ENCODE data around the gene TUBB2A. TPM values are rescaled to one million over a fixed set of nuclear protein-coding genes. Genes with fewer than 3 reads are reported as not detected.

Gene TUBB2A
- total and polyA plus RNA-seq, 5 donors from 2014 or later = 4.8 to 48.0 (median 6.9) TPM

DNA sequence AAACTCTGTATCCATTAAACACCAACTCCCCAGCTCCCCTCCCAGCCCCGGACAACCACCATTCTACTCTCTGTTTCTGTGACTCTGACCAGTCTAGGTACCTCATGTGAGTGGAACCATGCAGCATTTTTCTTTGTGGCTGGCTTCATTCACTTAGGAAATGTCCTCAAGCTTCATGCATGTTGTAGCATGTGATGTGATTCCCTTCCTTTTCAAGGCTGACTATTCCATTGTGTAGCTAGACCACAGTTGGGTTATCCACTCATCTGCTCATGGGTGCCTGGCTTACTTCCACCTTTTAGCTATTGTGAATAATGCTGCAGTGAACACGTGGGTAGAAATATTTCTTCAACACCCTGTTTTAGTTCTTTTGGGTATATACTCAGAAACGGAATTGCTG, 47.6 kb downstream of the TUBB2A start:
- DNase-seq = no peak
- H3K9me3 Mint-ChIP-seq = no peaks in the 10 kb centered on the region
- no peaks in the 10 kb centered on the region for H3K4me1 ChIP-seq (ENCODE audit: control insufficient read depth, insufficient read depth, low read length, poor library complexity, severe bottlenecking)
- H3K27ac Mint-ChIP-seq = peak overlapping the region in 2 of 3 donors; percentile 80 to 95
- H3K27ac ChIP-seq (ENCODE audit: insufficient read depth, low read length, poor library complexity, severe bottlenecking) = no peak overlapping the region
- no peak overlapping the region for H3K4me3 ChIP-seq (ENCODE audit: low read depth, low read length)
- no peak for ATAC-seq (ENCODE audit: low read depth in 2 of 2)
- H3K36me3 ChIP-seq (ENCODE audit: control insufficient read depth, insufficient read depth, low read length) = peaks cover 86% of the 10 kb centered on the region
- no peaks in the 10 kb centered on the region for H3K27me3 ChIP-seq (ENCODE audit: control insufficient read depth, insufficient read depth, low read length)
- peaks cover 46% of the 10 kb centered on the region for H3K36me3 Mint-ChIP-seq
- no peaks in the 10 kb centered on the region for H3K27me3 Mint-ChIP-seq
- no peaks in the 10 kb centered on the region for H3K9me3 ChIP-seq (ENCODE audit: control insufficient read depth in 2 of 2, low read length in 2 of 2)
- no peak overlapping the region for H3K4me3 Mint-ChIP-seq
- peaks cover 10 to 18% (median 14%) of the 10 kb centered on the region in 4 donors for H3K4me1 Mint-ChIP-seq

DNA sequence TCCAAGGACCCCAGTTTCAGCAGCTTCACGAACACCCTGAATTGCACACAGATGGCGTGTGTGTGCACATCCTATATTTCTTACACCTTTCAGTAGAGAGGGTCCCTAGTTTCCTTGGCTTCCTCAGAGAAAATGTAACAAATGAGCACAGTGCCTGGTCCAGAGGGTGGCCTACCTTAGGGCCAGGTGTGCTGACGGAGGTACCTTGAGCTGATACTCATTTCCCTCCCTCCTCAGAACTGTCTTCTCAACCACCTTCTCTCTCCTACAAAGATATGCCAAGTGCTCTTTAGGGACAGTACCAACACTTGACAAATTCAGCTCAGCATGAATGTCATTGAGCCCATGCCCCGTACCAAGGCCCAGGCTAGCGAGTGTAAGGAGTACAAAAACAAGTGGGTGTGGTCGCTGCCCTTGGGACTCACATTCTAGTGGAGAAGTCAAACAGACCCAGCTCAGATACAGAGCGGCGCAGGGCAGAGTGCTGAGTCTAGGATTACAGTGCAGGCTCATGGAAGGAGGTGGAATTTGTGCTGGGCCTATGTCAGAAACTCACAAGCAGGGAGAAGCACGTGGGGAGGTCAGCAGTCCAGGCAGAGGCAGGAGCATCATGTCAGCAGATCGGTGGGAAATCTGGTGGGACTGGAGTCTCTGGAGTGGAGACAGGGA, 48.5 kb downstream of the TUBB2A start:
- ATAC-seq (ENCODE audit: low read depth in 2 of 2) (no peak), DNase-seq (no peak)
- no peak overlapping the region for H3K27ac ChIP-seq (ENCODE audit: insufficient read depth, low read length, poor library complexity, severe bottlenecking)
- Mint-ChIP-seq H3K4me3 (no peak overlapping the region), H3K27ac (peak overlapping the region; percentile 39 to 95 (median 80)), H3K4me1 (peaks cover 10 to 19% (median 14%) of the 10 kb centered on the region in 4 donors), H3K27me3 (no peaks in the 10 kb centered on the region), H3K9me3 (no peaks in the 10 kb centered on the region), H3K36me3 (peaks cover 55% of the 10 kb centered on the region)
- no peaks in the 10 kb centered on the region for H3K4me1 ChIP-seq (ENCODE audit: control insufficient read depth, insufficient read depth, low read length, poor library complexity, severe bottlenecking)
- peaks cover 86% of the 10 kb centered on the region for H3K36me3 ChIP-seq (ENCODE audit: control insufficient read depth, insufficient read depth, low read length)
- H3K9me3 ChIP-seq (ENCODE audit: control insufficient read depth in 2 of 2, low read length in 2 of 2) = no peaks in the 10 kb centered on the region
- H3K4me3 ChIP-seq (ENCODE audit: low read depth, low read length) = no peak overlapping the region
- H3K27me3 ChIP-seq (ENCODE audit: control insufficient read depth, insufficient read depth, low read length) = no peaks in the 10 kb centered on the region

Other genes with a start within 250 kb of the TUBB2A start
- gene SERPINB6, start 186.0 kb downstream of the TUBB2A start, total RNA-seq = 3.9 TPM
- gene SERPINB6, start 186.0 kb downstream of the TUBB2A start, polyA plus RNA-seq = 10 to 100 TPM; 17.3 to 79.9 (median 40.7) TPM
- gene NQO2, start 157.7 kb downstream of the TUBB2A start, total RNA-seq = 27.4 TPM
- 100 to 1,000 TPM in 1 of 4 donors, 10 to 100 TPM in 3; 57.5 to 109 (median 68.6) TPM for gene NQO2, start 157.7 kb downstream of the TUBB2A start, polyA plus RNA-seq
- 27.1 TPM for gene RIPK1, start 89.0 kb downstream of the TUBB2A start, total RNA-seq
- gene RIPK1, start 89.0 kb downstream of the TUBB2A start, polyA plus RNA-seq = 10 to 100 TPM; 19.4 to 22.4 (median 21.2) TPM
- 6.8 TPM for gene BPHL, start 38.8 kb downstream of the TUBB2A start, total RNA-seq
- gene BPHL, start 38.8 kb downstream of the TUBB2A start, polyA plus RNA-seq = 10 to 100 TPM in 1 of 4 donors, 1 to 10 TPM in 3; 5.8 to 13.9 (median 7.5) TPM
- gene TUBB2B, start 70.1 kb upstream of the TUBB2A start, total RNA-seq = 0.91 TPM
- gene TUBB2B, start 70.1 kb upstream of the TUBB2A start, polyA plus RNA-seq = under 1 TPM in 3 of 4 donors, not detected in 1; 0.09 to 0.10 (median 0.10) TPM
- gene PSMG4, start 101.4 kb upstream of the TUBB2A start, total RNA-seq = 18.0 TPM
- gene PSMG4, start 101.4 kb upstream of the TUBB2A start, polyA plus RNA-seq = 10 to 100 TPM; 45.2 to 56.8 (median 52.7) TPM